ENCODE data around the gene ANKRD44.

DNA sequence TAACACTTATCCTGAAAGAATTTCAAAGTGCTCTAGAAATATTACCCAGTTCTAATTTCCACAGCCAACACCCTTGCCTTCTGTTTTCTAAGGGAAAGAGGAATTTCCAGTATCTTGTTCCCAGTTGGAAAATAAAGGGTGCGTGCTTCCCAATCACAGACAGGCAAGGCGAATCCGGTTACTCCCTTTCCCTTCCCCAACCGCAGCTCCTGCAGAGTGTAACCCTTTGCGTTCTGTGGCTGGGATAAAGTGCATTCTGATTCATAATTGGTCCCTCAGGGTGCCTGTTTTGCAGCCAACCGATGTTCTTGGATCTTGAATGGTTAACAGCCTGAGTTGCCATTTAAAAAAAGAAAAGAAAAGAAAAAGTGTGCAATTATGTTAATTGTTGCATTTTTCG lies 343.5 kb downstream of the ANKRD44 start:
- TF ChIP-seq, protein P1, sequence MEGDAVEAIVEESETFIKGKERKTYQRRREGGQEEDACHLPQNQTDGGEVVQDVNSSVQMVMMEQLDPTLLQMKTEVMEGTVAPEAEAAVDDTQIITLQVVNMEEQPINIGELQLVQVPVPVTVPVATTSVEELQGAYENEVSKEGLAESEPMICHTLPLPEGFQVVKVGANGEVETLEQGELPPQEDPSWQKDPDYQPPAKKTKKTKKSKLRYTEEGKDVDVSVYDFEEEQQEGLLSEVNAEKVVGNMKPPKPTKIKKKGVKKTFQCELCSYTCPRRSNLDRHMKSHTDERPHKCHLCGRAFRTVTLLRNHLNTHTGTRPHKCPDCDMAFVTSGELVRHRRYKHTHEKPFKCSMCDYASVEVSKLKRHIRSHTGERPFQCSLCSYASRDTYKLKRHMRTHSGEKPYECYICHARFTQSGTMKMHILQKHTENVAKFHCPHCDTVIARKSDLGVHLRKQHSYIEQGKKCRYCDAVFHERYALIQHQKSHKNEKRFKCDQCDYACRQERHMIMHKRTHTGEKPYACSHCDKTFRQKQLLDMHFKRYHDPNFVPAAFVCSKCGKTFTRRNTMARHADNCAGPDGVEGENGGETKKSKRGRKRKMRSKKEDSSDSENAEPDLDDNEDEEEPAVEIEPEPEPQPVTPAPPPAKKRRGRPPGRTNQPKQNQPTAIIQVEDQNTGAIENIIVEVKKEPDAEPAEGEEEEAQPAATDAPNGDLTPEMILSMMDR (IDR thresholded peaks at IDR 0.05; ENCODE audit: borderline replicate concordance, extremely low read depth, low read length, poor library complexity, severe bottlenecking) = no peak
- TF ChIP-seq EZH2 (IDR thresholded peaks at IDR 0.05; ENCODE audit: borderline replicate concordance, low read depth, low read length, severe bottlenecking) = no peak
